GM18951 (cell line): ENCODE measurements around the gene INTS3.
A peak's percentile ranks its signal among the peaks of the same experiment; 100 is the strongest.
"Not testable (repeated sequence)": the region's sequence is repeated elsewhere in the genome, so short reads cannot be mapped to it uniquely, and the experiment has no call there.

ENCODE experiments used
- POLR2A ChIP-seq: IDR thresholded peaks from 4 replicates; pipeline ENCODE4 v1.6.1; 2011; ENCODE audit warnings: mild to moderate bottlenecking; ENCODE audit not compliant: insufficient read length, insufficient read depth; ENCODE audit errors: extremely low read depth
- in situ Hi-C: fragments of 300-500 bp; cut with MboI; formaldehyde crosslinking; loops from one replicate; pipeline ENCODE4 v1.12.0; 2022; ENCODE audit warnings: low sequenced_read_pairs, mixed read lengths, inconsistent platforms; ENCODE audit not compliant: unreplicated experiment

The INTS3 gene

DNA sequence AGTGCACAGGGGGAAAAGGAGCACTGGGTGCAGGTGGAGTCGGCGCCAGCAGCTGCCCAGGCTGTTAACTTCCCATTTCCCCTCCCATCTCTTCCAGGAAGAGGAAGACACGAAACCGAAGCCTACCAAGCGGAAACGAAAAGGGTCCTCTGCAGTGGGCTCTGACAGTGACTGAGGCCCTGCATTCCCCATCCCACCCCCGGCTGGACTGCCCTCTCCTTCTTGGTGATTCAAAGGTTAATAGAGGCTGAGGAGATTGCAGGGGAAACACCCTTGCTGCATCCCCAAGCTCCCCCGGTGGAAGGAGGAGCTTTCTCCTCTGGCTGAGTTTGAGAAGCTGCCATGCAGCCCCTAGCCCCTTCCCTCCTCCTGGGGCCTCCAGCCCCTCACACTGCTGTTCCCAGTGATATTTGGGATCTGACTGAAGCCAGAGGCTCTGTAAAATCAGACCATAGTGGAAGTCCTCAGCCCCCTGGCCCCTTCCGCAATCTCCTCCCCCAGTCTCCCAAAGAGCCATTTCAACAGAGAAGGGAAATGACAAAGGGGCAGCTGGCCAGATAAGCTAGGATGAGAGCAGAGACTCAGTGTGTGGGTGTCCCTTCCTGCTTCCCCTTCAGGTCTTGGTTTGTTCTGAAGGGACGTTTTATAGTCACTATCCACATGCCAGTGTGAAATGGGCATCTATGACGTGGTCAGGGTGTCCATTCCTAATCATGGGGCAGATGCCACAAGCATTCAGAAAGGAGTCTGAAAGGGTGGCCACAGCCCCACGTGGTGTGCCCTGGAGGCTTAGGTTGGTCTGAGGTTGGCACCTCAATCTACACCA is 45.5 kb downstream of the INTS3 start:
- TF ChIP-seq POLR2A, result no peak
- in situ Hi-C loops, result no loop called here

DNA sequence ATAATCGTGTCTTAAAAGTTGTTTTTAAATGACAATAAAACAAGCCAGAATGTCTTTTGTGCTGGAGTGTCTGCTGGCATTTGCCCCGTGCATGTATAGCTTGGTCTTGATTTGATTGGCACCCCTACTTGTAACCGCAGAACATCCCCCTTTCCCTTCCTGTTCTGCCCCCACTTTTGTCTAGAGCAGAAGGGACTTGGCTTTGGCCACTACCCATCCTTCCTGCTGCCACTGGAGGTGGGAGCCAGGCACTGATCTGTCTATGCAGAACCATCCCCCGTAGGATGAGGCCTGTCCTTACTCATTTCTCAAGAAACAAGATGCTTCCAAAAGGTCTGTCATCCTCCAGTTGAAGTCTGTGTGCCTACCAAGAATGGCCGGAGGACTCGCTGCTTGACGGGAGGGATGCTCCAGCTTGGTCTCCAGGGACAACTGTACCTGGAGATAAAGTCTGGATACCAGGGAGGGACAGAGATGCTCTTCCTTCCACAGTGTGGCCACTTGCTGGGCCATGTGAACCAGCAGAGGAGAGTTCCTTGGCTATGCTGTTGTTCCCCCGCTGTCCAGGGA is 46.3 kb downstream of the INTS3 start:
- no peak for TF ChIP-seq POLR2A
- in situ Hi-C loops, result no loop called here

- in situ Hi-C loops, result no loop called here
- TF ChIP-seq POLR2A, result no peak
Observed at GRCh38 chr1:153774780-153775457, 47.1 kb downstream of the INTS3 start, which contains the start of gene SLC27A3. TSS of gene SLC27A3 (plus strand) at chr1:153775407. CDS start at chr1:153775498, 91 bp downstream.

DNA sequence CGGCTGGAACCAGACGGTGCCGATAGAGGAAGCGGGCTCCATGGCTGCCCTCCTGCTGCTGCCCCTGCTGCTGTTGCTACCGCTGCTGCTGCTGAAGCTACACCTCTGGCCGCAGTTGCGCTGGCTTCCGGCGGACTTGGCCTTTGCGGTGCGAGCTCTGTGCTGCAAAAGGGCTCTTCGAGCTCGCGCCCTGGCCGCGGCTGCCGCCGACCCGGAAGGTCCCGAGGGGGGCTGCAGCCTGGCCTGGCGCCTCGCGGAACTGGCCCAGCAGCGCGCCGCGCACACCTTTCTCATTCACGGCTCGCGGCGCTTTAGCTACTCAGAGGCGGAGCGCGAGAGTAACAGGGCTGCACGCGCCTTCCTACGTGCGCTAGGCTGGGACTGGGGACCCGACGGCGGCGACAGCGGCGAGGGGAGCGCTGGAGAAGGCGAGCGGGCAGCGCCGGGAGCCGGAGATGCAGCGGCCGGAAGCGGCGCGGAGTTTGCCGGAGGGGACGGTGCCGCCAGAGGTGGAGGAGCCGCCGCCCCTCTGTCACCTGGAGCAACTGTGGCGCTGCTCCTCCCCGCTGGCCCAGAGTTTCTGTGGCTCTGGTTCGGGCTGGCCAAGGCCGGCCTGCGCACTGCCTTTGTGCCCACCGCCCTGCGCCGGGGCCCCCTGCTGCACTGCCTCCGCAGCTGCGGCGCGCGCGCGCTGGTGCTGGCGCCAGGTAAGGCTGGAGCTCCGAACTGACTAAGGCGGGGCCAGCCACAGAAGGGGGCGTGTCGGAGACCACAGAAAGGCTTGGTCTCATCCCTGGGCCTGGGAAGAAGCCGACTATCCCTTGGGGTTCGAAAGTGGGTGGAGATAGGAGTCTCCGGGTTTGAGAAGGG is 47.8 kb downstream of the INTS3 start:
- peak; percentile 51 for TF ChIP-seq POLR2A
- in situ Hi-C loops, result no loop called here

DNA sequence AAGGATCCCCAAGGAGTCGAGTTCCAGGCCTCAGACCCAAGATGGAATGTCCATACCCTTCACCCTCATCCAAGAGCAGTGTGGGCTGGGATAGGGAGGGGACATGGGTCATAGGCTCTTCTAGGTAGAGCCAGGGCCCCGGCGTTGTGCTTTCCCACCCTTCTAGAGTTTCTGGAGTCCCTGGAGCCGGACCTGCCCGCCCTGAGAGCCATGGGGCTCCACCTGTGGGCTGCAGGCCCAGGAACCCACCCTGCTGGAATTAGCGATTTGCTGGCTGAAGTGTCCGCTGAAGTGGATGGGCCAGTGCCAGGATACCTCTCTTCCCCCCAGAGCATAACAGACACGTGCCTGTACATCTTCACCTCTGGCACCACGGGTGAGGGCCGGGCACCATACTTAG is 48.5 kb downstream of the INTS3 start:
- no peak for TF ChIP-seq POLR2A
- in situ Hi-C loops, result no loop called here

DNA sequence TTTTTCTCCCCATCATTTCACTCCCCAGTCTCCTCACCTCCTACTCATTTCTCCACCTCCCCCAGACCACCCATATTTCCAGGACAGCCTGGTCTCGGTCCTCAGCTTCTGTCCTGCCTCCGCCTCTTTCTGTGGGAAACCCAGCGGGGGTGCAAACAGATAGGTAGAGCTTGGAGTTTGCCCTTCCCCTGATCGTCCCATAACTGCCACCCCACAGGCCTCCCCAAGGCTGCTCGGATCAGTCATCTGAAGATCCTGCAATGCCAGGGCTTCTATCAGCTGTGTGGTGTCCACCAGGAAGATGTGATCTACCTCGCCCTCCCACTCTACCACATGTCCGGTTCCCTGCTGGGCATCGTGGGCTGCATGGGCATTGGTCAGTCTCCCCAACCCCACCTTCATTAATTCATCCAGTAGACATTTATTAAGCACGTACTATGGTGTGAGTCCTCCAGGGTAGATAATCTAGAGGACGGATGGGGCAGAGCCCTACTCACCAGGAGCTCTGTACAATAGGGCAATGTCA is 49.1 kb downstream of the INTS3 start:
- TF ChIP-seq POLR2A, result no peak
- in situ Hi-C loops, result no loop called here

DNA sequence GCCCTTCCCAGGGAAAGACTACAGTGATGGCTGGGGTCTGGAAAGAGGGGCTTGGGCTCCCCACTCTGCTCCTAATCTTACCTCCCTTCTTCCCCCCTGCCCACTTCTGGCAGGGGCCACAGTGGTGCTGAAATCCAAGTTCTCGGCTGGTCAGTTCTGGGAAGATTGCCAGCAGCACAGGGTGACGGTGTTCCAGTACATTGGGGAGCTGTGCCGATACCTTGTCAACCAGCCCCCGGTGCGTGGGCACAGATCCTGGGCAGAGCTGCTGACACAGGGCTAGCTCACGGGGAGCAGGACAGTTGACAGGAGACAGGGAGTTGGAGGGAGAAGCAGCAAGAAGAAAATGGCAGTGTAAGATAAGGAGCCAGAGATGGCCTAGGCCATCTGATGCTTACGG is 49.8 kb downstream of the INTS3 start:
- in situ Hi-C loops, result no loop called here
- TF ChIP-seq POLR2A, result no peak

DNA sequence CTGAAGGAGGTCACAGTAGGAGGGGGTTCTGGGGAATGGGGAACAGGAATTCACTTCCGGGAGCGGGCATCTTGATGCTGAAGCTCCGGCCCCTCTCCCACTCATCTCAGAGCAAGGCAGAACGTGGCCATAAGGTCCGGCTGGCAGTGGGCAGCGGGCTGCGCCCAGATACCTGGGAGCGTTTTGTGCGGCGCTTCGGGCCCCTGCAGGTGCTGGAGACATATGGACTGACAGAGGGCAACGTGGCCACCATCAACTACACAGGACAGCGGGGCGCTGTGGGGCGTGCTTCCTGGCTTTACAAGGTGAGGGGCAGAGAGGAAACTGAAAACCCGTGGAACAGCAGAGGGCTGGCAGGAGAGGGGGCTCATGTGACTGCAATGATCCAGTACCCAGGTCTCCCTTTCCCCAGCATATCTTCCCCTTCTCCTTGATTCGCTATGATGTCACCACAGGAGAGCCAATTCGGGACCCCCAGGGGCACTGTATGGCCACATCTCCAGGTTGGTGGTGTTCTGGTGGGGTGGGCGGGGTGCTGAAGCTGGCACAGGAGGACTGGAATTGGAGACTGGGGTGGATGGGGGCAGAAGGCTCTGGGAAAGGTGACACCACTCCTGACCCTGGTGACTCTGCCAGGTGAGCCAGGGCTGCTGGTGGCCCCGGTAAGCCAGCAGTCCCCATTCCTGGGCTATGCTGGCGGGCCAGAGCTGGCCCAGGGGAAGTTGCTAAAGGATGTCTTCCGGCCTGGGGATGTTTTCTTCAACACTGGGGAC is 50.4 kb downstream of the INTS3 start:
- TF ChIP-seq POLR2A, result no peak
- in situ Hi-C loops, result no loop called here

DNA sequence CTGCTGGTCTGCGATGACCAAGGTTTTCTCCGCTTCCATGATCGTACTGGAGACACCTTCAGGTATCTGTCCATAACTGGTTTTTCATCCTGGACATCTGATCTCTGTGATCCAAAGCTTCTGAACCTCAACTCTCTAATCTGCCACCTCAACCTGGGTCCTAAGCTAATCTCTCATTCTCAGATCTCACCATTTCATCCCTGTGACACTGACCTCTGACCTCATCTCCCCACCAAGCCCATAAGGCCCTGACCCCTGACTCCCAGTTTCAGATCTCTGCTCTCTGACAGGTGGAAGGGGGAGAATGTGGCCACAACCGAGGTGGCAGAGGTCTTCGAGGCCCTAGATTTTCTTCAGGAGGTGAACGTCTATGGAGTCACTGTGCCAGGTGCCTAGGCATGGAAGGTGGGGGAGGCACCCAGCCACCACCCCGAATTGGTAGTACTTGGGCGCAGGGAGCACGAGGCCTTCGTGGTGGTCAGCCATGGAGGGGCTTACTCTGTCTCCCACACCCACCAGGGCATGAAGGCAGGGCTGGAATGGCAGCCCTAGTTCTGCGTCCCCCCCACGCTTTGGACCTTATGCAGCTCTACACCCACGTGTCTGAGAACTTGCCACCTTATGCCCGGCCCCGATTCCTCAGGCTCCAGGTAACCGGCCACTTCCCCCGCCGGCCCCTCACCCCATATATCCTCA is 51.1 kb downstream of the INTS3 start:
- in situ Hi-C loops, result no loop called here
- TF ChIP-seq POLR2A, result no peak

DNA sequence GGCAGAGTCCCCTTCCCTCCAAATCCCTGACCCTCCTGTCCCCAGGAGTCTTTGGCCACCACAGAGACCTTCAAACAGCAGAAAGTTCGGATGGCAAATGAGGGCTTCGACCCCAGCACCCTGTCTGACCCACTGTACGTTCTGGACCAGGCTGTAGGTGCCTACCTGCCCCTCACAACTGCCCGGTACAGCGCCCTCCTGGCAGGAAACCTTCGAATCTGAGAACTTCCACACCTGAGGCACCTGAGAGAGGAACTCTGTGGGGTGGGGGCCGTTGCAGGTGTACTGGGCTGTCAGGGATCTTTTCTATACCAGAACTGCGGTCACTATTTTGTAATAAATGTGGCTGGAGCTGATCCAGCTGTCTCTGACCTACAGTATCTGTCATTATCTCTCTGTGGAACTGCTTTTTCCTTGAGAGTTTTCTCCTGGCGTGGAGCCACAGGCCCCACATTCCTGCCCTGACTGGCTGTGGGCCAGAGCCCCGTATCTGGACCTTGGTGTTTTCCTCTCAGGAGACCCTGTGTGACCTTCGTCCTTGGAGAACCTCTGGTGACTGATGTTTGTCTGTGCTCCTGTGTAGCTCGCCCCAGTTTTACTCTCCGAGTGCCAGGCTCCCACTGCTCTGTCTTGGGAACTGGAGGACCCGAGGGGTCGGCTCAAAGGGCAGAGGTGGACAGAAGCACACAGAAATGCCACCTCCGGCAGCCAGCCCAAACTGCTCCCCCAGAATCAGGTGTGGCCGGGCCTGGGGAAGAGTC is 52.1 kb downstream of the INTS3 start:
- in situ Hi-C loops, result no loop called here

GRCh38 chr1:153780551-153780950 is 52.7 kb downstream of the INTS3 start:
- in situ Hi-C loops, result no loop called here
- no peak for TF ChIP-seq POLR2A

More for the DNA sequence above, 52.1 kb downstream of the INTS3 start:
- no peak for TF ChIP-seq POLR2A

- in situ Hi-C loops, result not testable (repeated sequence)
Observed at GRCh38 chr1:153782648-153783047, 54.8 kb downstream of the INTS3 start.
